Type B pancreatic cell (in vitro differentiated cells): ENCODE data around the gene B3GALT2. TPM values are rescaled to one million over a fixed set of nuclear protein-coding genes. Genes with fewer than 3 reads are reported as not detected.

Experiments
- DNase-seq: peaks from one replicate; pipeline ENCODE4 v3.0.0; 2021; ENCODE audit warnings: mixed read lengths; ENCODE audit not compliant: unreplicated experiment; ENCODE audit errors: extremely low spot score
- H3K27ac Mint-ChIP-seq: 2 replicates; pipeline ENCODE4 v1.8.0; 2021; ENCODE audit warnings: mild to moderate bottlenecking, mixed read lengths
- H3K27me3 Mint-ChIP-seq: 2 replicates; pipeline ENCODE4 v1.8.0; 2021; ENCODE audit warnings: mixed read lengths
- H3K36me3 Mint-ChIP-seq: 2 replicates; pipeline ENCODE4 v1.8.0; 2021; ENCODE audit warnings: mixed read lengths
- H3K4me1 Mint-ChIP-seq: one replicate; pipeline ENCODE4 v1.8.0; 2021; ENCODE audit warnings: mixed read lengths; ENCODE audit not compliant: unreplicated experiment
- H3K4me3 Mint-ChIP-seq: 2 replicates; pipeline ENCODE4 v1.8.0; 2021; ENCODE audit warnings: mild to moderate bottlenecking, mixed read lengths
- H3K9me3 Mint-ChIP-seq: 2 replicates; pipeline ENCODE4 v1.8.0; 2021; ENCODE audit warnings: mixed read lengths
- CTCF ChIP-seq: fragments of 200-600 bp; sonication (generic); conservative IDR thresholded peaks from 2 replicates; pipeline ENCODE4 v1.5.0; 2021; ENCODE audit warnings: antibody characterized with exemption, mild to moderate bottlenecking
- microRNA-seq: library from miRNA; unstranded; fragments of <30 nt; microRNA quantifications from one replicate; pipeline ENCODE4, GENCODE V29; 2020
- total RNA-seq: library from RNA; stranded (reverse); gene quantifications from 2 replicates; pipeline ENCODE4 v1.2.1, GENCODE V29; 2021; ENCODE audit warnings: low replicate concordance

The B3GALT2 gene
- total RNA-seq, 1 donor from 2014 or later = 3.2 TPM

DNA sequence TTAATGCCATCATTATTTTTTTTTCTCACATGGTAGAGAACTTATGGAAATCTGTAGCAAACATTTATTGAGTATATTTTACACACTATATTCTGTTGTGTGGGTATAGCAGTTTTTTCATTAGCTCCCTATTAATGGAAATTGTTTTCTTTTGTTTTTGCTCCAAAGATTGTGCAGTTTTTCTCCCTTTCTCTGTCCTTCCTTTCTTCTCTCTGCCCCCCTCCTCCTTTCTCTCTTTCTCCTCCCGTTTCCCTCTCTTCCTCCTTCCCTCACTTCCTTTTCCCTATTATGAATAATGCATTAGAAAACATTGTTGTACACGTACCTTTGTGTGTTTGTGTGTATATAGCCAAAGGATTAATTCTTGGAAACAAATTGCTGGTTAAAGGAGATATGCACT is 44.0 kb downstream of the B3GALT2 start:
- DNase-seq = no peak
- Mint-ChIP-seq H3K4me1 (peaks cover 4% of the 10 kb centered on the region), H3K27me3 (no peaks in the 10 kb centered on the region), H3K36me3 (peaks cover 39% of the 10 kb centered on the region), H3K27ac (no peak overlapping the region), H3K9me3 (no peaks in the 10 kb centered on the region), H3K4me3 (no peak overlapping the region)
- no peak for TF ChIP-seq CTCF

- Mint-ChIP-seq H3K36me3 (peaks cover 42% of the 10 kb centered on the region), H3K27ac (no peak overlapping the region), H3K4me3 (no peak overlapping the region), H3K9me3 (no peaks in the 10 kb centered on the region), H3K27me3 (no peaks in the 10 kb centered on the region), H3K4me1 (peaks cover 4% of the 10 kb centered on the region)
- DNase-seq = no peak
- no peak for TF ChIP-seq CTCF
Measured at GRCh38 chr1:193141804-193142203, 44.6 kb downstream of the B3GALT2 start.

- Mint-ChIP-seq H3K9me3 (no peaks in the 10 kb centered on the region), H3K27ac (no peak overlapping the region), H3K4me3 (no peak overlapping the region), H3K36me3 (peaks cover 36% of the 10 kb centered on the region), H3K27me3 (no peaks in the 10 kb centered on the region), H3K4me1 (peaks cover 4% of the 10 kb centered on the region)
- no peak for TF ChIP-seq CTCF
- no peak for DNase-seq
Measured at GRCh38 chr1:193140254-193140653, 46.2 kb downstream of the B3GALT2 start.

GRCh38 chr1:193131266-193131860 is 55.0 kb downstream of the B3GALT2 start:
- DNase-seq = no peak
- Mint-ChIP-seq H3K4me1 (no peaks in the 10 kb centered on the region), H3K27me3 (no peaks in the 10 kb centered on the region), H3K9me3 (no peaks in the 10 kb centered on the region), H3K4me3 (no peak overlapping the region), H3K27ac (no peak overlapping the region), H3K36me3 (peaks cover 34% of the 10 kb centered on the region)
- TF ChIP-seq CTCF = no peak

Small RNA genes within 50 kb of the gene (microRNA-seq; reads per million reads assigned to microRNA genes)
- not detected for gene MIR1278

Other genes starting within 250 kb of the B3GALT2 start
- 23.8 and 31.3 TPM in 2 replicates for gene UCHL5, start 127.3 kb downstream of the B3GALT2 start, total RNA-seq
- 56.1 and 90.5 TPM in 2 replicates for gene RO60, start 127.0 kb downstream of the B3GALT2 start, total RNA-seq
- 13.9 and 18.9 TPM in 2 replicates for gene GLRX2, start 81.2 kb downstream of the B3GALT2 start, total RNA-seq
- 43.3 and 57.5 TPM in 2 replicates for gene CDC73, start 64.6 kb downstream of the B3GALT2 start, total RNA-seq